Ovary (tissue), 3 donors: ENCODE data around the gene APBB2.

Source experiments
- CTCF ChIP-seq, 3 donors: fragments of 450-650 bp in 2 of 3; fragments of 200-600 bp in 1 of 3; IDR thresholded peaks; one replicate each; pipeline versions ENCODE4 v1.5.1 to v1.8.0; 2016 to 2022; ENCODE audit warnings: antibody characterized with exemption in 3 of 3, mild to moderate bottlenecking in 1 of 3
- EP300 ChIP-seq: sonication (generic); formaldehyde crosslinking; IDR thresholded peaks from one replicate; pipeline ENCODE4 v1.6.1; 2017; ENCODE audit warnings: antibody characterized with exemption
- POLR2A ChIP-seq: fragments of 450-650 bp; IDR thresholded peaks from one replicate; pipeline ENCODE4 v1.6.1; 2017; ENCODE audit warnings: antibody characterized with exemption, mild to moderate bottlenecking, moderate library complexity
- donor health status: DM: no; HTN: no; CAD: no.

GRCh38 chr4:40940756-40941155, 273.6 kb downstream of the APBB2 start:
- TF ChIP-seq CTCF (IDR thresholded peaks at IDR 0.05) (no peak), POLR2A (no peak), EP300 (no peak)
